Brain microvascular endothelial cell (primary cell): Measurements from ENCODE around the gene KDSR.

ENCODE experiments used
- DNase-seq: peaks from one replicate; pipeline ENCODE4 v3.0.0-alpha.2; 2020
- H3K27ac ChIP-seq: fragments of 250-450 bp; sonication (Bioruptor Pico); 2 replicates; pipeline ENCODE4 v1.5.1; 2020; ENCODE audit warnings: mild to moderate bottlenecking, moderate library complexity
- H3K27me3 ChIP-seq: fragments of 250-450 bp; sonication (Bioruptor Pico); replicated peaks from 2 replicates; pipeline ENCODE4 v1.5.1; 2020; ENCODE audit warnings: mild to moderate bottlenecking
- H3K36me3 ChIP-seq: fragments of 250-450 bp; sonication (Bioruptor Pico); replicated peaks from 2 replicates; pipeline ENCODE4 v1.5.1; 2020; ENCODE audit warnings: mild to moderate bottlenecking
- H3K4me3 ChIP-seq: 2 replicates; pipeline ENCODE4 v1.5.1; 2011; ENCODE audit warnings: low read depth, mild to moderate bottlenecking, control low read depth, low read length, moderate library complexity
- CTCF ChIP-seq: IDR thresholded peaks from 2 replicates; pipeline ENCODE4 v1.5.1; 2011; ENCODE audit warnings: low read depth, mild to moderate bottlenecking, moderate library complexity, low read length, control low read depth, inconsistent platforms; ENCODE audit errors: missing control alignments
- in situ Hi-C: cut with HindIII; loops from 2 replicates; pipeline ENCODE4 v1.10.0; 2017; ENCODE audit warnings: low sequenced_read_pairs, low pct_ligation_motif_present

KDSR gene

GRCh38 chr18:63312019-63312409, 55.0 kb downstream of the KDSR start:
- TF ChIP-seq CTCF = no peak
- in situ Hi-C loops = no loop called here
- Histone ChIP-seq H3K27ac (no peak overlapping the region), H3K27me3 (no peaks in the 10 kb centered on the region), H3K4me3 (no peak overlapping the region), H3K36me3 (no peaks in the 10 kb centered on the region)
- no peak for DNase-seq

GRCh38 chr18:63311118-63312018, 55.6 kb downstream of the KDSR start:
- in situ Hi-C loops = no loop called here
- no peaks in the 10 kb centered on the region for H3K36me3 ChIP-seq
- no peak overlapping the region for H3K27ac ChIP-seq
- no peaks in the 10 kb centered on the region for H3K27me3 ChIP-seq
- H3K4me3 ChIP-seq = no peak overlapping the region
- no peak for DNase-seq
- TF ChIP-seq CTCF = no peak

- Histone ChIP-seq H3K4me3 (no peak overlapping the region), H3K27ac (no peak overlapping the region), H3K27me3 (no peaks in the 10 kb centered on the region), H3K36me3 (no peaks in the 10 kb centered on the region)
- in situ Hi-C loops = no loop called here
- DNase-seq = no peak
- TF ChIP-seq CTCF = no peak
Measured at GRCh38 chr18:63309422-63309821, 57.6 kb downstream of the KDSR start.

GRCh38 chr18:63307551-63308200, 59.3 kb downstream of the KDSR start:
- TF ChIP-seq CTCF = no peak
- H3K4me3 ChIP-seq = no peak overlapping the region
- H3K36me3 ChIP-seq = no peaks in the 10 kb centered on the region
- H3K27me3 ChIP-seq = no peaks in the 10 kb centered on the region
- no peak overlapping the region for H3K27ac ChIP-seq
- in situ Hi-C loops = no loop called here
- no peak for DNase-seq

- no peak for DNase-seq
- no peak for TF ChIP-seq CTCF
- in situ Hi-C loops = no loop called here
- no peak overlapping the region for H3K4me3 ChIP-seq
- H3K27ac ChIP-seq = no peak overlapping the region
- H3K36me3 ChIP-seq = no peaks in the 10 kb centered on the region
- H3K27me3 ChIP-seq = no peaks in the 10 kb centered on the region
Measured at GRCh38 chr18:63306819-63307550, 60.0 kb downstream of the KDSR start.
